ENCODE results near the gene IZUMO1.
A peak's percentile ranks its signal among the peaks of the same experiment; 100 is the strongest.

IZUMO1 gene

GRCh38 chr19:48784527-48784926 is 37.8 kb upstream of the IZUMO1 start:
- peak in 1 of 2 donors; percentile 52 for DNase-seq (ENCODE audit: low read depth in 2 of 2)
- TF ChIP-seq, protein P1, sequence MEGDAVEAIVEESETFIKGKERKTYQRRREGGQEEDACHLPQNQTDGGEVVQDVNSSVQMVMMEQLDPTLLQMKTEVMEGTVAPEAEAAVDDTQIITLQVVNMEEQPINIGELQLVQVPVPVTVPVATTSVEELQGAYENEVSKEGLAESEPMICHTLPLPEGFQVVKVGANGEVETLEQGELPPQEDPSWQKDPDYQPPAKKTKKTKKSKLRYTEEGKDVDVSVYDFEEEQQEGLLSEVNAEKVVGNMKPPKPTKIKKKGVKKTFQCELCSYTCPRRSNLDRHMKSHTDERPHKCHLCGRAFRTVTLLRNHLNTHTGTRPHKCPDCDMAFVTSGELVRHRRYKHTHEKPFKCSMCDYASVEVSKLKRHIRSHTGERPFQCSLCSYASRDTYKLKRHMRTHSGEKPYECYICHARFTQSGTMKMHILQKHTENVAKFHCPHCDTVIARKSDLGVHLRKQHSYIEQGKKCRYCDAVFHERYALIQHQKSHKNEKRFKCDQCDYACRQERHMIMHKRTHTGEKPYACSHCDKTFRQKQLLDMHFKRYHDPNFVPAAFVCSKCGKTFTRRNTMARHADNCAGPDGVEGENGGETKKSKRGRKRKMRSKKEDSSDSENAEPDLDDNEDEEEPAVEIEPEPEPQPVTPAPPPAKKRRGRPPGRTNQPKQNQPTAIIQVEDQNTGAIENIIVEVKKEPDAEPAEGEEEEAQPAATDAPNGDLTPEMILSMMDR (IDR thresholded peaks at IDR 0.05; ENCODE audit: low read depth, low read length), result no peak
- no peak overlapping the region for H3K4me3 ChIP-seq (replicated peaks in 1 of 2; ENCODE audit: low read depth in 2 of 2, low read length in 2 of 2)

- TF ChIP-seq, protein P1 (IDR thresholded peaks at IDR 0.05; ENCODE audit: low read depth, low read length), result no peak
- H3K4me3 ChIP-seq (replicated peaks in 1 of 2; ENCODE audit: low read depth in 2 of 2, low read length in 2 of 2), result no peak overlapping the region
- peak; percentile 62 to 73 for DNase-seq (ENCODE audit: low read depth in 2 of 2)
Observed at GRCh38 chr19:48780631-48781391, 34.1 kb upstream of the IZUMO1 start.

DNA sequence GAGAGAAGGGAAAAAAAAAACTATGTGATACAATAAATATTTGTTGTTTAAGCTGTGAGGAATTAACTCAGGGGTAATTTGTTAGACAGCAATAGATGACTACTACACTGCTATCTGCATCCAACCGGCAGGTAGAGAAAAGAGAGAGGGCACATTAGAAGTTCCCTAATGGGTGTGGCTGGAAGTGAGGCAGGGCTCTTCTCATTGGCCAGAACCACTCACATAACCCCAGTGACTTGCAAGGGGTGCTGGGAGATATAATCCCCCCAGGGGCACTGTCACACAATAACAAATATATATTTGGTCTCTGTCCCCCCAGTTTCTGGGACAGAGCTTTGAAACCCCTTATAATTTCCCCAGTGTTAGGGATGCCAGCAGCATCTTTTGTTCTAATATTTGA is 32.9 kb upstream of the IZUMO1 start:
- no peak overlapping the region for H3K4me3 ChIP-seq (replicated peaks in 1 of 2; ENCODE audit: low read depth in 2 of 2, low read length in 2 of 2)
- DNase-seq (ENCODE audit: low read depth in 2 of 2), result no peak
- TF ChIP-seq, protein P1 (IDR thresholded peaks at IDR 0.05; ENCODE audit: low read depth, low read length), result no peak

- DNase-seq (ENCODE audit: low read depth in 2 of 2), result no peak
- TF ChIP-seq, protein P1 (IDR thresholded peaks at IDR 0.05; ENCODE audit: low read depth, low read length), result no peak
- no peak overlapping the region for H3K4me3 ChIP-seq (replicated peaks in 1 of 2; ENCODE audit: low read depth in 2 of 2, low read length in 2 of 2)
Observed at GRCh38 chr19:48777720-48778119, 31.0 kb upstream of the IZUMO1 start.

- TF ChIP-seq, protein P1 (IDR thresholded peaks at IDR 0.05; ENCODE audit: low read depth, low read length), result no peak
- no peak overlapping the region for H3K4me3 ChIP-seq (replicated peaks in 1 of 2; ENCODE audit: low read depth in 2 of 2, low read length in 2 of 2)
- no peak for DNase-seq (ENCODE audit: low read depth in 2 of 2)
Observed at GRCh38 chr19:48777139-48777538, 30.4 kb upstream of the IZUMO1 start.

DNA sequence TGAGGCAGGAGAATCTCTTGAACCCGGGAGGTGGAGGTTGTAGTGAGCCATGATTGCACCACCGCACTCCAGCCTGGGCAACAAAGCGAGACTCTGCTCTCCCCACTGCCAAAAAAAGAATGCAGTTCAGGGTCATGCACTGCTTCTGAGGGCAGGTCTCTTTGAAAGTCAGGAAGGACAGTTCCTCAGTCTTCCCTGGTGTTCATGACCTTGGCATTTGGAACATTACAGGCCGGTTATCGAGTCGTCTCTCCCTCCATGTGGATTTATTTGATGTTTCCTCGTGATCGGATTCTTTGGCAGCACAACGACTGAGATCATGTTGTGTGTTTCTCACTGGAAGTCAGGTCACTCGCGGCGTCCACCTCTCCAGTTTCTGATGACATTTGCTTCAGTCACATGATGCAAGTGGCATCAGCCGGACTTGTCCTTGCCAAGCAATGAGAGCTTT is 25.8 kb upstream of the IZUMO1 start:
- TF ChIP-seq, protein P1 (IDR thresholded peaks at IDR 0.05; ENCODE audit: low read depth, low read length), result no peak
- DNase-seq (ENCODE audit: low read depth in 2 of 2), result no peak
- H3K4me3 ChIP-seq (replicated peaks in 1 of 2; ENCODE audit: low read depth in 2 of 2, low read length in 2 of 2), result no peak overlapping the region

Data from cardiac fibroblast (primary cell).